ENCODE measurements around the gene GALNT9.
"Not testable (repeated sequence)": the region's sequence is repeated elsewhere in the genome, so short reads cannot be mapped to it uniquely, and the experiment has no call there.

Gene GALNT9

GRCh38 chr12:132248453-132249167, 80.8 kb downstream of the GALNT9 start:
- DNase-seq, result peak; percentile 12 to 54 (median 34)

- DNase-seq, result no peak
Measured at GRCh38 chr12:132247718-132248452, 81.5 kb downstream of the GALNT9 start.

GRCh38 chr12:132246997-132247717, 82.2 kb downstream of the GALNT9 start:
- no peak for DNase-seq

- no peak for DNase-seq
Measured at GRCh38 chr12:132245521-132246101, 83.8 kb downstream of the GALNT9 start.

- DNase-seq, result no peak
Measured at GRCh38 chr12:132244724-132245295, 84.6 kb downstream of the GALNT9 start.

- no peak for DNase-seq
Measured at GRCh38 chr12:132243596-132244310, 85.6 kb downstream of the GALNT9 start.

GRCh38 chr12:132243171-132243570, 86.2 kb downstream of the GALNT9 start:
- not testable (repeated sequence) for DNase-seq

- not testable (repeated sequence) for DNase-seq
Measured at GRCh38 chr12:132240669-132241007, 88.8 kb downstream of the GALNT9 start.

- no peak for DNase-seq
Measured at GRCh38 chr12:132239796-132240668, 89.4 kb downstream of the GALNT9 start.

- DNase-seq, result no peak
Measured at GRCh38 chr12:132239392-132239791, 90.0 kb downstream of the GALNT9 start.

- DNase-seq, result no peak
Measured at GRCh38 chr12:132238884-132239283, 90.5 kb downstream of the GALNT9 start.

- no peak for DNase-seq
Measured at GRCh38 chr12:132238488-132238854, 90.9 kb downstream of the GALNT9 start.

GRCh38 chr12:132237772-132238487, 91.5 kb downstream of the GALNT9 start:
- no peak for DNase-seq

- no peak for DNase-seq
Measured at GRCh38 chr12:132236930-132237771, 92.2 kb downstream of the GALNT9 start.

- no peak for DNase-seq
Measured at GRCh38 chr12:132236129-132236929, 93.1 kb downstream of the GALNT9 start.

- no peak for DNase-seq
Measured at GRCh38 chr12:132235116-132235820, 94.1 kb downstream of the GALNT9 start.

- no peak for DNase-seq
Measured at GRCh38 chr12:132230381-132230780, 99.0 kb downstream of the GALNT9 start.

GRCh38 chr12:132229926-132230325, 99.5 kb downstream of the GALNT9 start:
- DNase-seq, result no peak

Measured in suppressor macrophage (primary cell).